Esophagus squamous epithelium (tissue), 4 donors: ENCODE data around the gene DENND2A.

ENCODE experiments used
- POLR2A ChIP-seq, 4 donors: fragments of 450-650 bp; IDR thresholded peaks; one replicate each; pipeline ENCODE4 v1.6.1; 2017; ENCODE audit warnings: antibody characterized with exemption in 4 of 4, mild to moderate bottlenecking in 4 of 4, moderate library complexity in 3 of 4
- TF ChIP-seq, protein P1 (sequence below), 6 experiments: fragments of 450-650 bp in 4 of 6; fragments of 200-600 bp in 2 of 6; sonication (generic) in 2 of 6; IDR thresholded peaks; one replicate each; pipeline ENCODE4 v1.5.1; 2016 to 2019; ENCODE audit warnings: antibody characterized with exemption in 6 of 6, mild to moderate bottlenecking in 4 of 6, moderate library complexity in 4 of 6

GRCh38 chr7:140654109-140654387, 13.4 kb upstream of the DENND2A start:
- TF ChIP-seq, protein P1, sequence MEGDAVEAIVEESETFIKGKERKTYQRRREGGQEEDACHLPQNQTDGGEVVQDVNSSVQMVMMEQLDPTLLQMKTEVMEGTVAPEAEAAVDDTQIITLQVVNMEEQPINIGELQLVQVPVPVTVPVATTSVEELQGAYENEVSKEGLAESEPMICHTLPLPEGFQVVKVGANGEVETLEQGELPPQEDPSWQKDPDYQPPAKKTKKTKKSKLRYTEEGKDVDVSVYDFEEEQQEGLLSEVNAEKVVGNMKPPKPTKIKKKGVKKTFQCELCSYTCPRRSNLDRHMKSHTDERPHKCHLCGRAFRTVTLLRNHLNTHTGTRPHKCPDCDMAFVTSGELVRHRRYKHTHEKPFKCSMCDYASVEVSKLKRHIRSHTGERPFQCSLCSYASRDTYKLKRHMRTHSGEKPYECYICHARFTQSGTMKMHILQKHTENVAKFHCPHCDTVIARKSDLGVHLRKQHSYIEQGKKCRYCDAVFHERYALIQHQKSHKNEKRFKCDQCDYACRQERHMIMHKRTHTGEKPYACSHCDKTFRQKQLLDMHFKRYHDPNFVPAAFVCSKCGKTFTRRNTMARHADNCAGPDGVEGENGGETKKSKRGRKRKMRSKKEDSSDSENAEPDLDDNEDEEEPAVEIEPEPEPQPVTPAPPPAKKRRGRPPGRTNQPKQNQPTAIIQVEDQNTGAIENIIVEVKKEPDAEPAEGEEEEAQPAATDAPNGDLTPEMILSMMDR (IDR thresholded peaks at IDR 0.05), result no peak
- no peak for TF ChIP-seq POLR2A (IDR thresholded peaks at IDR 0.05)
